Activated CD8-positive, alpha-beta memory T cell treated with anti-CD3 and anti-CD28 coated beads for 4 hours (primary cell): ENCODE data around the gene IFI27L2.

Source experiments
- DNase-seq, 2 donors: peaks; one replicate each; pipeline ENCODE4 v3.0.0-alpha.2; 2020; ENCODE audit warnings: low read depth in 2 of 2

The IFI27L2 gene

DNA sequence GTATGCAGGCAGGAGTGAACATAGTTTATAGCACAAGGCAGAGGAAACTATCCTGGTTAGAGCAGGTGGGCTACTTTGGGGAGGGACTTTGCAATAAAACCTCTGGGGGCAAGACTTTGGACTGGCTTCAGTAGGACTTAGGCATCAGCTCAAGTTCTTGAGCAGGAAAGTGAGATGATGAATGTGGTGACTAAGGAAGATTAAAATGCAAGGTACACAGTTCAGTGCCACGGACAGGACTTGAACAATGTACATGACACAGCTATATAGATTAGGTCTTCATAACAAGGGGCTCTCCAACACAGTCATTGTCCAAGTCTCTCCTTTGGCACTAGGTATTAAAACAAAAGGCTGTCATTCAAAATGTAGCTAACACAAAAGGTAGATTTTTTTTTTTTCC, 23.3 kb upstream of the IFI27L2 start:
- DNase-seq, result no peak

- DNase-seq, result no peak
Measured at GRCh38 chr14:94145902-94146527, 16.6 kb upstream of the IFI27L2 start.

GRCh38 chr14:94144765-94145164, 15.4 kb upstream of the IFI27L2 start:
- no peak for DNase-seq

- DNase-seq, result no peak
Measured at GRCh38 chr14:94143711-94144110, 14.3 kb upstream of the IFI27L2 start.

GRCh38 chr14:94143239-94143638, 13.8 kb upstream of the IFI27L2 start:
- no peak for DNase-seq

GRCh38 chr14:94142836-94143235, 13.4 kb upstream of the IFI27L2 start:
- no peak for DNase-seq

DNA sequence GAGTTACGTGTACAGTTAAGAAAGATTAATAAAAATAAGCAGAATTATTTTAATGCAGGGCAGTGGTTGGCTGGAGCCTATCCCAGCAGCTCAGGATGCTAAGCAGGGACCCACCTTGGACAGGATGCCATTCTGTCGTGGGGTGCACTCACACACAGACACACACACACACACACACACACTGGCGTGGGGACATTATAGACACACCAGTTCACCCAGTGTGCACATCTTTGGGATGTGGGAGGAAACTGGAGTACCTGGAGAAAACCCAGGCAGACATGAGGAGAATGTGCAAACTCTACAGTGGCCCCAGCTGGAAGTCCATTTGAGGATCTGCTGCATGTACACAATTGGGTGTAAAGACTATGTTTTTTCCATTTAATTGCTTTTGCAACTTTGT, 12.8 kb upstream of the IFI27L2 start:
- DNase-seq, result no peak

DNA sequence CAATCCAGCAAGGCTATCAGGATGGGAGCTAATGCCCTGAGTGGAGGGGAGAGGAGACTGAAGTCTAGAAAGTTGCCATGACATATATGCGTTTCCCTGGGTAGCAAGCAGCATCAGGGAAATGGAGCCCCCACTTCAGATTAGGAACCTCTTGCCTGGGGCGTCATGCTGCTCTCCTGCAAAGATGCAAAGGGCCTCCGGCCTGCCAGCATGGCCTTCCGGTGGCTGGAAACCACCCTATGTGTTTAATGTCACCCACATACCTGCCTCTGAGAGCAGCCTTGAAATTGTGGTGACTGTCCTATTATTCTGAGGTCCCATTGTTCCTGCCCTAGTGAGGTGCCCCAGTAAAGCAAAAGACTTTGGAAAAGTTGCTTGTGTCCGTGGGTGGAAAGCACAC, 10.0 kb upstream of the IFI27L2 start:
- DNase-seq, result no peak

DNA sequence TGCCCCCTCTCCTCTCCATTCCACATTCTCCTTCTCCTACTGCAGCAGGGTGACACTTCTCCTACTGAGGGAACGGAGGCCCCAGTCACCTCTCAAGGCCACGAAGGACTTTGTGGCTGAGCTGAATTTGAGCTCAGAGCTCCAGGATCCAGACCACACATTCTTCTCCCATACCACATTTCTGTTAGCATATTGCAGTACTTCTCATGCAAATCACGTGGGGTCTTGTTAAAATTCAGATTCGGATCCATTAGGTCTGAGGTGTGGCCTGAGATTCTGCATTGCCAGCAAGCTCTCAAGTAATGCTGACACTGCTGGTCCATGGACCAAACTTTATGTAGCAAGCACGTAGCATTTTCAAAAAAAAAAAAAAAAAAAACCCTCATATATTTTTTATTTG, 9.6 kb upstream of the IFI27L2 start:
- no peak for DNase-seq

DNA sequence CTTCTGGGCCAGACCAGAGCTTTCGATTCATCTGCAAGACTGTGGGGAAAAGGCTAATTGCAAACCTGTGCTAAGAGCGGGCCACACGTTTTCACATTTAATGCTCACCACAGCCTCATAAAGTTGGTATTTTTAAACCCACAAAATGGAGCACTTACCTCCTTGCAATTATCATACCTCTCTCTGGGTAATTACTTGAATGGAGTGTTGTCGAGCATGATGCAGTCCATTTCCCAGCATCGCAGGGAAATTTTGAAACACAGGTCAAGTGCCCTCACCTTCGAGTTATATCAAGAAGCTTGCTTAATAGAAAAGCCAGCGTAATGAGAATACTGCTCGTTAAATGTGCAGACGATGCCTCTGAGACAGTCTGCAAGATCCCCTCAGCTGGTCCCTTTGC, 8.8 kb upstream of the IFI27L2 start:
- DNase-seq, result no peak

- DNase-seq, result peak; percentile 61 to 67
Measured at GRCh38 chr14:94136575-94137331, 7.3 kb upstream of the IFI27L2 start.

GRCh38 chr14:94135476-94135875, 6.1 kb upstream of the IFI27L2 start:
- DNase-seq, result no peak

DNA sequence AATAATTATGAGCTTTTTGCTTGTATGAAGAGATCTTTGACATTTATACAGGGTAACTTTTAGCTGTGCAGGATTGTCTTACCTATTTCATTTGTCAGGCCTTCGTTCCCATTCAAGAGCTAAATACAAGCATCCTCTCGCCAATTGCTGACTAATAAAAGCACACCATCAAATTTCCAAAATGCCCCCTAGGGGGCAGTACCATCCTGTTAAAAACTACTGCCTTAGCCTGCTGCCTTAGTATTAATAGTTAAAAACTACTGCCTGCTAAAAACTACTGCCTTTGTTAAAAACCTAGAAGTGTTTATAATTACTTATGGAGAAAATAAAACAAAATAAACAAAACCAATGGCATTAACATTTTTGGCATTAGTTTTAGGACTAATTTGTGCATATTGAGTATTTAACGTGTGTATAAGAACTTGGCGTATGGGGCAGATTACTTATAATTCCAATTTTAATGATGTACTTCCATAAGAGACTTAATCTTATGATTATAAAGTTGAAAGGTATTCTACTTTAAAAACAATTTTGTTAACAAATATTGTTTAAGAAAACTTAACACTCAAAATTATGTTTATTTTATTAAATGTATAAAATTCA, 3.0 kb upstream of the IFI27L2 start:
- peak; percentile 14 to 29 for DNase-seq

DNA sequence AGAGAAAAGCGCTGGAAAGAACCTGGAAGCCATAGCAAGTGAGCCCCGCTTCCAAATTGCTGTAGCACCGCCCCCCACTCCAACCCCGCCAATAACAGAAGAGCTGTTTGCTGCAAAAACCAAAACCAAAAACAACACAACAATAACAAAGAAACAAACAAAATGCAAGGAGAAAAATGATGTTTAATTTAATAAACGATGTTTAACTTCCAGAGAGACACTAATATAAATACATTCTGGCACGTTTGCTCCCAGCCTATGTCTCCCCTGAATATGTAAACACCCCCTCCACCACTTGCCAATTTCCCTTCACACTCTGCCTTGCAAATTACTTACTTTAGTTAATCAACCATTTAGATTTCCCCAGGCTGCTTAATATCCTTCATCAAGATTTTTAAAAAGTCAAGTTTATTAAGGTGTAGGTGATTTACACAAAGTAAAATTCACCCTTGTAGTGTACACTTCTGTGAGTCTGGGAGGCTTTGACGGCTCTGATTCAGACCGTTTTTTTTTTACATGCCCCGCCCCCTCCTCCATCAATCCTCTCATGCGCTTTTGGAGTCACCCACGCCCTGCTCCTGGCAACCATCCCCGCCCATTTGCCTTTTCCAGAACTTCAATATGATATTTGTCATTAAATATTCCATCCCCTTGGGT, 482 bp upstream of the IFI27L2 start:
- no peak for DNase-seq

DNA sequence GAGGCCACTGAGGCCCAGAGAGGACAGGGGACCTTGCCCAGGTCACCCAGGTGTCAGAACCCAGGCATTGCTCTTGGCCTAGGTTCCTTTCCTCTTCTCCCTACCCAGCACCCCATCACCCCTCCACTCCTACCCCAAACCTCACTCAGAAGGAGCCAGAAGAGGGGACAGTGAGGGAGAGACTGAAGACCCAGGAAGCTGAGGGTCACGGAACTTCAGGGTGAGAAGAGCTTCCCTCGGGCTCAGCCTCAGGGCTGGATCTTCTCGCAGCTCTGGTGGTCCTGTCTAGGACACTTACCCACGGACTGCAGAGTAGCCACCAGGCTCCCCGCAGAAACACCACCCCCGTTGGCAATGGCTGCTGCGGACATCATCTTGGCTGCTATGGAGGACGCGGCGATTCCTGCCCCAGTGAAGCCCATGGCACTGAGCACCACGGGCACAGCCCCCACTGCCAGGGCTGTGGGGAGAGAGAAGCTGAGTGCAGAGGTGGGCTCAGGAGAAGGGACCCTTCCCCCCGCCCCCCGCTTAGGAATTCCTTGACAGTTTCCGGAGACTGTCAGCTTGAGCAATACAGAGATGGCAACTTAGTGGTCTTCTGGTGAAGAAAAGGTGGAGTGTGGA, 1.1 kb downstream of the IFI27L2 start:
- DNase-seq, result no peak

DNA sequence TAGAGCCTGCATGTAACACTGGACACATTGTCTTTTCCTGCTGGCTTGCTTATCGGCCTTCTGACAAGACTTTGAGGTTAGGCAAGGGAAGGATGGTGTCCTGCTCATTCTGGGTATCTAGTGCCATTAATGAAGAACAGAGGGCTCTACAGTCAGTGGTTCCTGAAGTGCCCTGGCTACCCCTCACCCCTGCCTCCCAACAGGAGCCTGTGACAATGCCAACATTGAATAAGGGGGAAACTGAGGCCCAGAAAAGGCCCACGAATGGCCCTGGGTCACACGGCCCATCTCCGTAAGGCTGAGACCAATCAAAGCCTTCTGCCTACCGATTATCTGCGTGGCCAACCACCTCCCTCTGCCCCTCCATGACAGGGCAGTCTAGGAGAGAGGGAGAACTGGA, 2.1 kb downstream of the IFI27L2 start:
- no peak for DNase-seq

GRCh38 chr14:94126800-94127199, 2.6 kb downstream of the IFI27L2 start:
- DNase-seq, result no peak

GRCh38 chr14:94126419-94126677, 3.1 kb downstream of the IFI27L2 start:
- DNase-seq, result no peak

- no peak for DNase-seq
Measured at GRCh38 chr14:94125659-94126418, 3.6 kb downstream of the IFI27L2 start.

DNA sequence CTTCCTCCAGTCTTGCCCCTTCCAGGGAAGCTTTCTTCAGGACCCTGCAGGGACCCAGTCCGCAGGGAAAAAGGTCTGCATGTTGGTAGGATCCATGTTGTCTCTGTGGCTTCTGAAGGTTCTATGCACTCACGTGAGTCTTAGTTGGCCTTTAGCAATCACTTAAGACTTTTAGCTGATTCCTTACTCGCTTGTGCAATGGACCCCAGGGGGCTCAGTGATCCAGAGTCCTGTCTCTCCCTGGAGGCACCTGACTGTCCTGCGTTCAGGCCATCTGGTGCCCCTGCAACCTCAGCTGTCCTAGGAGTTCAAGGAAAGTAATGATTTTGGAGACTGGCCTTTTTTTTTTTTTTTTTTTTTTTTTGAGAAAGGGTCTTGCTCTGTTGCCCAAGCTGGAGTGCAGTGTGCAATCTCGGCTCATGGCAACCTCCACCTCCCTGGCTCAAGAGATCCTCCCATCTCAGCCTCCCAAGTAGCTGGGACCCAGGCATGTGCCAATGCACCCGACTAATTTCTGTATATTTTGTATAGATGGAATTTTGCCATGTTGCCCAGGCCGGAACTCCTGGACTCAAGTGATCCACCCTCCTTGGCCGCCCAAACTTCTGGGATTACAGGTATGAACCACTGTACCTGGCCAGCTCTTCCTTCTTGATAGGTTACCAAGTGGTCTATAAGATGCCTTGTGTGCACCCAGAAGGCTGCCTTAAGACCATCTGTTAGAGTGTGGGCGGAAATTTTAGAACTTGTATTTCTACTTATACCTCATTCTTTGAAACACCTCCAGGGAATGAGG, 4.6 kb downstream of the IFI27L2 start:
- DNase-seq, result no peak

- no peak for DNase-seq
Measured at GRCh38 chr14:94123868-94124267, 5.5 kb downstream of the IFI27L2 start.
